Stimulated activated naive CD8-positive, alpha-beta T cell treated with anti-CD3 and anti-CD28 coated beads, Interleukin-15, Interleukin-2, amounts not matched to agents 100 ng/mL and 50 ng/mL, for 24 hours (primary cell): ENCODE results near the gene SON.
"Not testable (repeated sequence)": the region's sequence is repeated elsewhere in the genome, so short reads cannot be mapped to it uniquely, and the experiment has no call there.

Experiments used
- H3K27ac Mint-ChIP-seq: one replicate; pipeline ENCODE4 v1.8.0; 2021; ENCODE audit warnings: mild to moderate bottlenecking, mixed read lengths
- H3K27me3 Mint-ChIP-seq: one replicate; pipeline ENCODE4 v1.8.0; 2021; ENCODE audit warnings: mixed read lengths
- H3K36me3 Mint-ChIP-seq: one replicate; pipeline ENCODE4 v1.8.0; 2021; ENCODE audit warnings: low read depth, mixed read lengths
- H3K4me1 Mint-ChIP-seq: one replicate; pipeline ENCODE4 v1.8.0; 2021; ENCODE audit warnings: low read depth, mixed read lengths
- H3K4me3 Mint-ChIP-seq: one replicate; pipeline ENCODE4 v1.8.0; 2021; ENCODE audit warnings: mild to moderate bottlenecking, mixed read lengths
- H3K9me3 Mint-ChIP-seq: one replicate; pipeline ENCODE4 v1.8.0; 2021; ENCODE audit warnings: mixed read lengths

SON gene

GRCh38 chr21:33578959-33579542, 36.2 kb downstream of the SON start:
- peaks cover 57% of the 10 kb centered on the region for H3K36me3 Mint-ChIP-seq
- H3K4me3 Mint-ChIP-seq: no peak overlapping the region
- no peaks in the 10 kb centered on the region for H3K9me3 Mint-ChIP-seq
- H3K27ac Mint-ChIP-seq: peak overlapping the region; percentile 72
- peaks cover 7% of the 10 kb centered on the region for H3K4me1 Mint-ChIP-seq
- no peaks in the 10 kb centered on the region for H3K27me3 Mint-ChIP-seq

- Mint-ChIP-seq H3K9me3 (no peaks in the 10 kb centered on the region), H3K4me3 (no peak overlapping the region), H3K27ac (no peak overlapping the region), H3K4me1 (peaks cover 27% of the 10 kb centered on the region), H3K36me3 (peaks cover 40% of the 10 kb centered on the region), H3K27me3 (no peaks in the 10 kb centered on the region)
Observed at GRCh38 chr21:33584455-33584854, 41.6 kb downstream of the SON start.

GRCh38 chr21:33586927-33587326, 44.1 kb downstream of the SON start:
- Mint-ChIP-seq H3K27ac (no peak overlapping the region), H3K4me3 (peak overlapping the region; percentile 72), H3K27me3 (no peaks in the 10 kb centered on the region), H3K36me3 (peaks cover 30% of the 10 kb centered on the region), H3K4me1 (peaks cover 26% of the 10 kb centered on the region), H3K9me3 (no peaks in the 10 kb centered on the region)

GRCh38 chr21:33587792-33588484, 45.1 kb downstream of the SON start:
- Mint-ChIP-seq H3K27me3 (no peaks in the 10 kb centered on the region), H3K4me3 (peak overlapping the region; percentile 91), H3K27ac (peak overlapping the region; percentile 80), H3K4me1 (peaks cover 26% of the 10 kb centered on the region), H3K9me3 (no peaks in the 10 kb centered on the region), H3K36me3 (peaks cover 23% of the 10 kb centered on the region)

GRCh38 chr21:33588485-33589335, 45.9 kb downstream of the SON start, which contains the start of gene DONSON:
Gene DONSON (minus strand): TSS chr21:33588684. CDS start chr21:33588641, 43 bp downstream.
- H3K4me3 Mint-ChIP-seq: peak within 1 kb of the TSS; percentile 91
- H3K27me3 Mint-ChIP-seq: no peaks in the 10 kb centered on the region
- H3K27ac Mint-ChIP-seq: peak within 1 kb of the TSS; percentile 84
- H3K36me3 Mint-ChIP-seq: peaks cover 26% of the 10 kb centered on the region
- no peaks in the 10 kb centered on the region for H3K9me3 Mint-ChIP-seq
- H3K4me1 Mint-ChIP-seq: peaks cover 26% of the 10 kb centered on the region

- Mint-ChIP-seq H3K27ac (no peak overlapping the region), H3K27me3 (no peaks in the 10 kb centered on the region), H3K4me1 (no peaks in the 10 kb centered on the region), H3K36me3 (peaks cover 34% of the 10 kb centered on the region), H3K4me3 (no peak overlapping the region), H3K9me3 (no peaks in the 10 kb centered on the region)
Observed at GRCh38 chr21:33598051-33598450, 55.2 kb downstream of the SON start.

- Mint-ChIP-seq H3K27me3 (no peaks in the 10 kb centered on the region), H3K4me1 (no peaks in the 10 kb centered on the region), H3K9me3 (no peaks in the 10 kb centered on the region), H3K4me3 (no peak overlapping the region), H3K27ac (no peak overlapping the region), H3K36me3 (peaks cover 14% of the 10 kb centered on the region)
Observed at GRCh38 chr21:33608559-33608958, 65.7 kb downstream of the SON start.

- Mint-ChIP-seq H3K4me1 (no peaks in the 10 kb centered on the region), H3K4me3 (no peak overlapping the region), H3K27ac (no peak overlapping the region), H3K36me3 (peaks cover 18% of the 10 kb centered on the region), H3K9me3 (no peaks in the 10 kb centered on the region), H3K27me3 (no peaks in the 10 kb centered on the region)
Observed at GRCh38 chr21:33611006-33611744, 68.3 kb downstream of the SON start.

GRCh38 chr21:33617565-33617964, 74.7 kb downstream of the SON start:
- H3K27me3 Mint-ChIP-seq, H3K4me1 Mint-ChIP-seq, H3K4me3 Mint-ChIP-seq, H3K9me3 Mint-ChIP-seq: not testable (repeated sequence)
- Mint-ChIP-seq H3K36me3 (peaks cover 20% of the 10 kb centered on the region), H3K27ac (peak overlapping the region; percentile 18)

- Mint-ChIP-seq H3K27ac (no peak overlapping the region), H3K4me3 (no peak overlapping the region), H3K36me3 (peaks cover 14% of the 10 kb centered on the region), H3K27me3 (no peaks in the 10 kb centered on the region), H3K4me1 (no peaks in the 10 kb centered on the region), H3K9me3 (no peaks in the 10 kb centered on the region)
Observed at GRCh38 chr21:33618407-33618806, 75.6 kb downstream of the SON start.

- H3K4me3 Mint-ChIP-seq: no peak overlapping the region
- no peak overlapping the region for H3K27ac Mint-ChIP-seq
- no peaks in the 10 kb centered on the region for H3K4me1 Mint-ChIP-seq
- no peaks in the 10 kb centered on the region for H3K9me3 Mint-ChIP-seq
- H3K27me3 Mint-ChIP-seq: no peaks in the 10 kb centered on the region
- H3K36me3 Mint-ChIP-seq: peaks cover 14% of the 10 kb centered on the region
Observed at GRCh38 chr21:33619726-33620125, 76.9 kb downstream of the SON start.

- Mint-ChIP-seq H3K36me3 (peaks cover 12% of the 10 kb centered on the region), H3K27ac (no peak overlapping the region), H3K4me3 (no peak overlapping the region)
Observed at GRCh38 chr21:33622253-33622652, 79.4 kb downstream of the SON start.

GRCh38 chr21:33626151-33626550, 83.3 kb downstream of the SON start:
- not testable (repeated sequence) for H3K27me3 Mint-ChIP-seq, H3K4me1 Mint-ChIP-seq, H3K4me3 Mint-ChIP-seq, H3K9me3 Mint-ChIP-seq, H3K27ac Mint-ChIP-seq
- H3K36me3 Mint-ChIP-seq: peaks cover 22% of the 10 kb centered on the region

More at GRCh38 chr21:33622253-33622652, 79.4 kb downstream of the SON start:
- Mint-ChIP-seq H3K27me3 (no peaks in the 10 kb centered on the region), H3K9me3 (no peaks in the 10 kb centered on the region), H3K4me1 (no peaks in the 10 kb centered on the region)
